ENCODE data around the gene FTO.

FTO gene

GRCh38 chr16:53734908-53735307, 31.0 kb downstream of the FTO start:
- H3K27ac ChIP-seq (ENCODE audit: low read depth, low read length) = no peak overlapping the region
- H3K4me3 ChIP-seq (ENCODE audit: low read depth, low read length) = no peak overlapping the region
- H3K9me3 ChIP-seq (ENCODE audit: control insufficient read depth, insufficient read depth, low read depth, low read length) = no peaks in the 10 kb centered on the region
- H3K36me3 ChIP-seq (ENCODE audit: control insufficient read depth, insufficient read depth, low read length) = no peaks in the 10 kb centered on the region
- no peak overlapping the region for H3K9ac ChIP-seq (ENCODE audit: low read length)
- H3K27me3 ChIP-seq (ENCODE audit: control insufficient read depth, insufficient read depth, low read length) = no peaks in the 10 kb centered on the region
- no peaks in the 10 kb centered on the region for H3K4me1 ChIP-seq (ENCODE audit: control insufficient read depth, insufficient read depth, low read length)

DNA sequence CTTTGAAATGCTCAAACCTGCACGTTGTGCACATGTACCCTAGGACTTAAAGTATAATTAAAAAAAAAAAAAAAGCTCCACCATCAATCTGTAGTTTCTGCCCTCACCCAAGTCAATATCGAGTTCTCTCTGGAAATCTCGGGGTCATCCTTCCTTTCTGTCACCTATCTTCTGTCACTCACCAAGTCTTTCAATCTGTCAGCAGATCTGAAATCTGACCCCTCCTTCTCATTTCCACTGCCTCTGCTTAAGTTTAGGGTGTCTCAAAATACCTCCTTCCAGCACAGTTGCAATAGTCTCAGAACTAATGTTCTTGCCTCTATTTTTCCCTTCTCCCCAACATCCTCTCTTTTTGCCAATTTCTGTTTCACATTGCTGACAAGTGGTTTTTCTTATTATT, 32.3 kb downstream of the FTO start:
- no peaks in the 10 kb centered on the region for H3K9me3 ChIP-seq (ENCODE audit: control insufficient read depth, insufficient read depth, low read depth, low read length)
- no peaks in the 10 kb centered on the region for H3K27me3 ChIP-seq (ENCODE audit: control insufficient read depth, insufficient read depth, low read length)
- H3K36me3 ChIP-seq (ENCODE audit: control insufficient read depth, insufficient read depth, low read length) = no peaks in the 10 kb centered on the region
- H3K4me3 ChIP-seq (ENCODE audit: low read depth, low read length) = no peak overlapping the region
- no peak overlapping the region for H3K9ac ChIP-seq (ENCODE audit: low read length)
- H3K4me1 ChIP-seq (ENCODE audit: control insufficient read depth, insufficient read depth, low read length) = no peaks in the 10 kb centered on the region
- no peak overlapping the region for H3K27ac ChIP-seq (ENCODE audit: low read depth, low read length)

DNA sequence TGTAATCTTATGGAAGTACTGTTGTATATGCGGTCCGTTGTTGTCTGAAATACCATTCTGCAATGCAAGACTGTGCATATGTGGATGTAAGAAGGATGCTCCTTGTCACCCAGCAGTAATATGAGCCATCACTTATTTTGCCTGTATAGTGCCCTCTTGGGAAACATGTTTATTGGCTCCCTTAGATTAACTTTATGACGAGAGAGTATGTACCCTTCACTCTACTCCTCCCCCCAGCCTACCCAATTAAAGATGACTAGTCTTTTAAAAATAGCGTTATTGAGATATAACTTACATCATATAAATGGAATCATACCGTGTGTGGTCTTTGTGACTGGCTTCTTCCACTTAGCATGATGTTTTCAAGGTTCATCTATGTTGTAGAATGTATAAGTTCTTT, 33.6 kb downstream of the FTO start:
- Histone ChIP-seq H3K27ac (ENCODE audit: low read depth, low read length) (no peak overlapping the region), H3K4me3 (ENCODE audit: low read depth, low read length) (no peak overlapping the region), H3K9ac (ENCODE audit: low read length) (no peak overlapping the region), H3K9me3 (ENCODE audit: control insufficient read depth, insufficient read depth, low read depth, low read length) (no peaks in the 10 kb centered on the region), H3K4me1 (ENCODE audit: control insufficient read depth, insufficient read depth, low read length) (no peaks in the 10 kb centered on the region), H3K27me3 (ENCODE audit: control insufficient read depth, insufficient read depth, low read length) (no peaks in the 10 kb centered on the region), H3K36me3 (ENCODE audit: control insufficient read depth, insufficient read depth, low read length) (no peaks in the 10 kb centered on the region)

DNA sequence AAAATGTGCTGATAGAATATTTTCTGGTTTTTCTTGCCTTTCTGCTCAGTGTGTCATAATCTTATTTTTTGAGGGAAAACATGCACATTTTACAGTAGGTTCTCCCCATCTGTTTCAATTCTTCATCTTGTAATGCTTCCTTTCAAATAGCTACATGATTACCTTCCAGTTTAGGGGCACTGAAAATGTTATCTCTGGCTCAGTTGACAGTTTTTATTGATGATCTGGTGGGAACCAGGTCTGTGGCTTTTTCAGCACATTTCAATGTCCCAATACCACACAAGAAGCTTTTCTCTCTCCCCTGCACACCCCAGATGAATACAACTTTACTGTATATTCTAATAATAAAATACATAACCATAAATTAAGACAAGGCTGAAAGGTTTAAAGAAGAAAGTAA, 36.5 kb downstream of the FTO start:
- Histone ChIP-seq H3K4me1 (ENCODE audit: control insufficient read depth, insufficient read depth, low read length) (peaks cover 15% of the 10 kb centered on the region), H3K27me3 (ENCODE audit: control insufficient read depth, insufficient read depth, low read length) (no peaks in the 10 kb centered on the region), H3K27ac (ENCODE audit: low read depth, low read length) (no peak overlapping the region), H3K9ac (ENCODE audit: low read length) (no peak overlapping the region), H3K9me3 (ENCODE audit: control insufficient read depth, insufficient read depth, low read depth, low read length) (no peaks in the 10 kb centered on the region), H3K4me3 (ENCODE audit: low read depth, low read length) (no peak overlapping the region), H3K36me3 (ENCODE audit: control insufficient read depth, insufficient read depth, low read length) (no peaks in the 10 kb centered on the region)

DNA sequence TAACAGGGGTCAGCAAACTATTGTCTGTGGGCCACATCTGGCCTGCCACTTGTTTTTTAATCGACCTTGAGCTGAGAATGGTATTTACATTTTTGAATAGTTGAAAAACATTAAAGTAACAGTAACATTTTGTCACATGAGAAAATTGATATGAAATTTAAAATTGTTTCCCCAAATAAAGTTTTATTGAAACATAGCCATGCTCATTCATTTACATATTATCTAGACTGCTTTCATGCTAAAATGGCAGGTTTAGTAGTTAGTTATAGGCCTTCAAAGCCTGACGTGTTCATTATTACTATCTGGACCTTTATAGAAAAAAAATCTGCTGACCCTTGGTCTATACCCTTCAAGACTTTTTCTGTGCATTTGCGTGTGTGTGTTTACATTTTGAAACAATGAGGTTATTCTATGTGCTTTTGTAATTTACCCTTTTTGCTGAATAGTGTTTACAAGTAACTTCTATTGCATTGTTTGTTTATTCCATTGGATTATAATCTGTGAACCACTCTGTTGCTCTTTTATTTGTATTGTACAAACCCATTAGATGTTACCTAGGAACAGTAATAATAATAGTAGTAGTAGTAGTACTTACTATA, 37.1 kb downstream of the FTO start:
- Histone ChIP-seq H3K4me1 (ENCODE audit: control insufficient read depth, insufficient read depth, low read length) (peaks cover 15% of the 10 kb centered on the region), H3K4me3 (ENCODE audit: low read depth, low read length) (no peak overlapping the region), H3K27me3 (ENCODE audit: control insufficient read depth, insufficient read depth, low read length) (no peaks in the 10 kb centered on the region)

DNA sequence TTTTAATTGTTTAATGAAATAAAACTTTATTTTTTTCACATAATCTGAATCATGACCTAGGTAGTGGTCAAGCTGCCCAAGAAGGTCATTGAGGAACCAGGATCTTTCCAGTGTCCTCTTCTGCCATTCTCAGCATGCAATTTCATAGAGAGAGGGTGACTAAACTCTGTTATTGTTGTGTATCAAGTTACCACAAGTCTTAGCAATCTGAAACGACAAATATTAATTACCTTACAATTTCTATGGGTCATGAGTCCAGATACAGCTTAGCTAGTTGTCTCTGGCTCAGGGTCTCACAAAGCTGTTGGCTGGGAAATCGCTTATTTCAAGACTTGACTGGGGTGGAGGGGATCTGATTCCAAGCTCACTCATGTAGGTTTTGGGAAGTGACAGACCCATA, 37.6 kb downstream of the FTO start:
- no peaks in the 10 kb centered on the region for H3K9me3 ChIP-seq (ENCODE audit: control insufficient read depth, insufficient read depth, low read depth, low read length)
- no peak overlapping the region for H3K27ac ChIP-seq (ENCODE audit: low read depth, low read length)
- no peak overlapping the region for H3K9ac ChIP-seq (ENCODE audit: low read length)
- no peak overlapping the region for H3K4me3 ChIP-seq (ENCODE audit: low read depth, low read length)
- peaks cover 15% of the 10 kb centered on the region for H3K4me1 ChIP-seq (ENCODE audit: control insufficient read depth, insufficient read depth, low read length)
- H3K27me3 ChIP-seq (ENCODE audit: control insufficient read depth, insufficient read depth, low read length) = no peaks in the 10 kb centered on the region
- no peaks in the 10 kb centered on the region for H3K36me3 ChIP-seq (ENCODE audit: control insufficient read depth, insufficient read depth, low read length)

More for the DNA sequence above, 37.1 kb downstream of the FTO start:
- H3K36me3 ChIP-seq (ENCODE audit: control insufficient read depth, insufficient read depth, low read length) = no peaks in the 10 kb centered on the region
- H3K9me3 ChIP-seq (ENCODE audit: control insufficient read depth, insufficient read depth, low read depth, low read length) = no peaks in the 10 kb centered on the region
- no peak overlapping the region for H3K9ac ChIP-seq (ENCODE audit: low read length)
- H3K27ac ChIP-seq (ENCODE audit: low read depth, low read length) = no peak overlapping the region

GRCh38 chr16:53743149-53743566, 39.2 kb downstream of the FTO start:
- H3K4me1 ChIP-seq (ENCODE audit: control insufficient read depth, insufficient read depth, low read length) = peaks cover 15% of the 10 kb centered on the region
- no peaks in the 10 kb centered on the region for H3K36me3 ChIP-seq (ENCODE audit: control insufficient read depth, insufficient read depth, low read length)
- no peak overlapping the region for H3K9ac ChIP-seq (ENCODE audit: low read length)
- H3K9me3 ChIP-seq (ENCODE audit: control insufficient read depth, insufficient read depth, low read depth, low read length) = peaks cover 6% of the 10 kb centered on the region; the same call in 1 of the 2 replicates
- H3K27me3 ChIP-seq (ENCODE audit: control insufficient read depth, insufficient read depth, low read length) = no peaks in the 10 kb centered on the region
- H3K4me3 ChIP-seq (ENCODE audit: low read depth, low read length) = no peak overlapping the region
- H3K27ac ChIP-seq (ENCODE audit: low read depth, low read length) = no peak overlapping the region

- H3K4me1 ChIP-seq (ENCODE audit: control insufficient read depth, insufficient read depth, low read length) = peaks cover 15% of the 10 kb centered on the region
- H3K9ac ChIP-seq (ENCODE audit: low read length) = no peak overlapping the region
- no peaks in the 10 kb centered on the region for H3K27me3 ChIP-seq (ENCODE audit: control insufficient read depth, insufficient read depth, low read length)
- H3K4me3 ChIP-seq (ENCODE audit: low read depth, low read length) = no peak overlapping the region
- peaks cover 6% of the 10 kb centered on the region; the same call in 1 of the 2 replicates for H3K9me3 ChIP-seq (ENCODE audit: control insufficient read depth, insufficient read depth, low read depth, low read length)
- no peak overlapping the region for H3K27ac ChIP-seq (ENCODE audit: low read depth, low read length)
- no peaks in the 10 kb centered on the region for H3K36me3 ChIP-seq (ENCODE audit: control insufficient read depth, insufficient read depth, low read length)
Measured at GRCh38 chr16:53744449-53744848, 40.5 kb downstream of the FTO start.

- Histone ChIP-seq H3K4me3 (ENCODE audit: low read depth, low read length) (no peak overlapping the region), H3K36me3 (ENCODE audit: control insufficient read depth, insufficient read depth, low read length) (no peaks in the 10 kb centered on the region), H3K9ac (ENCODE audit: low read length) (no peak overlapping the region), H3K9me3 (ENCODE audit: control insufficient read depth, insufficient read depth, low read depth, low read length) (peaks cover 6% of the 10 kb centered on the region; the same call in 1 of the 2 replicates), H3K27me3 (ENCODE audit: control insufficient read depth, insufficient read depth, low read length) (no peaks in the 10 kb centered on the region), H3K4me1 (ENCODE audit: control insufficient read depth, insufficient read depth, low read length) (peaks cover 15% of the 10 kb centered on the region), H3K27ac (ENCODE audit: low read depth, low read length) (no peak overlapping the region)
Measured at GRCh38 chr16:53745086-53745485, 41.1 kb downstream of the FTO start.

DNA sequence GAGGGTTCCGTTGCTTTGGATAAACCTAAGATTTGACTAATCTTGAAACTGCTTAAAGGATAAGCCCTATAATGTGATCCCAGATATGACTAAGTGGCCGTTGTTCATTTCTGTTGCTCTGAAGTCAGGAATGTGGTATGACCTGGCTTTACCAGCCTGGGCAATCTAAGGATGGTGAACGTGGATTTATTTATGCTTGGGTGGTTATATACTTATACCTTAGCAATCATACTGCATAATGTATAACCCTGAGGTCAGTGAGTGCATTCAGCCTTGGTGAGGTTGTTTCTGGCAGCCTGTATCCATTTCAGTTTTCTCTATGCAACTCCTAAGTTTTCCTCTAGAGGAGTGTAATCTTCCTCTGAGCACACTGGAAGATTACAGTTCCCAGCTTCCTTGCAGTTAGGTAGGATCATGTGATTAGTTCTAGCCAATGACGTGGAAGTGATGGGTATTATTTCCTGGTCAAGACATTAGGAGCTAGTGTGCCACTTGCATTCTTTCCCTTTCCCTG, 41.9 kb downstream of the FTO start:
- no peak overlapping the region for H3K4me3 ChIP-seq (ENCODE audit: low read depth, low read length)
- no peak overlapping the region for H3K9ac ChIP-seq (ENCODE audit: low read length)
- peaks cover 15% of the 10 kb centered on the region for H3K4me1 ChIP-seq (ENCODE audit: control insufficient read depth, insufficient read depth, low read length)
- no peaks in the 10 kb centered on the region for H3K27me3 ChIP-seq (ENCODE audit: control insufficient read depth, insufficient read depth, low read length)
- H3K36me3 ChIP-seq (ENCODE audit: control insufficient read depth, insufficient read depth, low read length) = no peaks in the 10 kb centered on the region
- H3K9me3 ChIP-seq (ENCODE audit: control insufficient read depth, insufficient read depth, low read depth, low read length) = peaks cover 6% of the 10 kb centered on the region; the same call in 1 of the 2 replicates
- H3K27ac ChIP-seq (ENCODE audit: low read depth, low read length) = no peak overlapping the region

- H3K4me1 ChIP-seq (ENCODE audit: control insufficient read depth, insufficient read depth, low read length) = peaks cover 15% of the 10 kb centered on the region
- no peaks in the 10 kb centered on the region for H3K27me3 ChIP-seq (ENCODE audit: control insufficient read depth, insufficient read depth, low read length)
- no peak overlapping the region for H3K9ac ChIP-seq (ENCODE audit: low read length)
- H3K9me3 ChIP-seq (ENCODE audit: control insufficient read depth, insufficient read depth, low read depth, low read length) = peaks cover 5% of the 10 kb centered on the region; the same call in 1 of the 2 replicates
- H3K4me3 ChIP-seq (ENCODE audit: low read depth, low read length) = no peak overlapping the region
- no peak overlapping the region for H3K27ac ChIP-seq (ENCODE audit: low read depth, low read length)
- no peaks in the 10 kb centered on the region for H3K36me3 ChIP-seq (ENCODE audit: control insufficient read depth, insufficient read depth, low read length)
Measured at GRCh38 chr16:53752560-53752959, 48.6 kb downstream of the FTO start.

All from HUES6 (cell line).